GM04503 (cell line): ENCODE data around the gene ING1.
"Not testable (repeated sequence)": the region's sequence is repeated elsewhere in the genome, so short reads cannot be mapped to it uniquely, and the experiment has no call there.

ENCODE experiments used
- DNase-seq: peaks from one replicate; pipeline ENCODE4 v3.0.0-alpha.2; 2012; ENCODE audit warnings: low read depth

ING1 gene

GRCh38 chr13:110713642-110713952 lies at the start of gene ING1:
ING1 (plus strand) TSS chr13:110713700; CDS start chr13:110714150, 450 bp downstream.
- DNase-seq: no peak

GRCh38 chr13:110664041-110664440 lies 49.5 kb upstream of the ING1 start:
- no peak for DNase-seq

- no peak for DNase-seq
These were observed 48.8 kb upstream of the ING1 start for GRCh38 chr13:110664673-110665072.

GRCh38 chr13:110665491-110666254 lies 47.8 kb upstream of the ING1 start:
- no peak for DNase-seq

GRCh38 chr13:110666255-110666533 lies 47.3 kb upstream of the ING1 start:
- no peak for DNase-seq

- no peak for DNase-seq
These were observed 44.5 kb upstream of the ING1 start for GRCh38 chr13:110669036-110669435.

- DNase-seq: not testable (repeated sequence)
These were observed 43.7 kb upstream of the ING1 start for GRCh38 chr13:110669814-110670213.

- no peak for DNase-seq
These were observed 36.6 kb upstream of the ING1 start for GRCh38 chr13:110676595-110677587.

- DNase-seq: no peak
These were observed 35.6 kb upstream of the ING1 start for GRCh38 chr13:110677731-110678545.

- DNase-seq: no peak
These were observed 32.6 kb upstream of the ING1 start for GRCh38 chr13:110680852-110681251.

- DNase-seq: no peak
These were observed 31.5 kb upstream of the ING1 start for GRCh38 chr13:110681868-110682550.

- DNase-seq: no peak
These were observed 30.8 kb upstream of the ING1 start for GRCh38 chr13:110682746-110683145.

GRCh38 chr13:110683203-110683883 lies 30.2 kb upstream of the ING1 start:
- DNase-seq: no peak

- DNase-seq: no peak
These were observed 29.6 kb upstream of the ING1 start for GRCh38 chr13:110683921-110684320.

GRCh38 chr13:110684388-110685056 lies 29.0 kb upstream of the ING1 start:
- no peak for DNase-seq

- DNase-seq: peak; percentile 49
These were observed 28.0 kb upstream of the ING1 start for GRCh38 chr13:110685305-110686020.

- DNase-seq: no peak
These were observed 25.8 kb upstream of the ING1 start for GRCh38 chr13:110687736-110688135.

GRCh38 chr13:110689041-110689440 lies 24.5 kb upstream of the ING1 start:
- DNase-seq: no peak

- no peak for DNase-seq
These were observed 23.8 kb upstream of the ING1 start for GRCh38 chr13:110689711-110690110.

GRCh38 chr13:110690516-110690915 lies 23.0 kb upstream of the ING1 start:
- DNase-seq: no peak
